Globus pallidus (tissue), 1 donor: Measurements from ENCODE around the gene USP9X.
"Not testable (repeated sequence)": the region's sequence is repeated elsewhere in the genome, so short reads cannot be mapped to it uniquely, and the experiment has no call there.

ENCODE experiments used
- DNase-seq: peaks from one replicate; pipeline ENCODE4 v3.0.0-alpha.2; 2015; ENCODE audit warnings: low spot score

USP9X gene

GRCh38 chrX:41085512-41085877, 250 bp downstream of the USP9X start:
- no peak for DNase-seq

GRCh38 chrX:41085878-41086626, 807 bp downstream of the USP9X start:
- peak; percentile 51 for DNase-seq

GRCh38 chrX:41086627-41086932, 1.3 kb downstream of the USP9X start:
- DNase-seq = no peak

- DNase-seq = no peak
Measured at GRCh38 chrX:41087201-41087600, 2.0 kb downstream of the USP9X start.

- DNase-seq = no peak
Measured at GRCh38 chrX:41090568-41091238, 5.5 kb downstream of the USP9X start.

- DNase-seq = no peak
Measured at GRCh38 chrX:41092776-41093175, 7.5 kb downstream of the USP9X start.

GRCh38 chrX:41095174-41095573, 9.9 kb downstream of the USP9X start:
- DNase-seq = no peak

- no peak for DNase-seq
Measured at GRCh38 chrX:41095908-41096307, 10.7 kb downstream of the USP9X start.

- no peak for DNase-seq
Measured at GRCh38 chrX:41096339-41096955, 11.2 kb downstream of the USP9X start.

GRCh38 chrX:41097326-41097725, 12.1 kb downstream of the USP9X start:
- DNase-seq = no peak

GRCh38 chrX:41100200-41100599, 15.0 kb downstream of the USP9X start:
- DNase-seq = no peak

GRCh38 chrX:41100819-41101218, 15.6 kb downstream of the USP9X start:
- DNase-seq = no peak

- no peak for DNase-seq
Measured at GRCh38 chrX:41105005-41105404, 19.8 kb downstream of the USP9X start.

GRCh38 chrX:41106257-41106656, 21.0 kb downstream of the USP9X start:
- DNase-seq = not testable (repeated sequence)

- no peak for DNase-seq
Measured at GRCh38 chrX:41108007-41108406, 22.8 kb downstream of the USP9X start.

GRCh38 chrX:41108463-41109205, 23.4 kb downstream of the USP9X start:
- DNase-seq = no peak

GRCh38 chrX:41110801-41111625, 25.8 kb downstream of the USP9X start:
- DNase-seq = no peak

- peak; percentile 18 for DNase-seq
Measured at GRCh38 chrX:41115104-41115425, 29.8 kb downstream of the USP9X start.

GRCh38 chrX:41116948-41117347, 31.7 kb downstream of the USP9X start:
- DNase-seq = no peak

GRCh38 chrX:41118156-41118555, 32.9 kb downstream of the USP9X start:
- no peak for DNase-seq

GRCh38 chrX:41119803-41120202, 34.6 kb downstream of the USP9X start:
- DNase-seq = no peak

GRCh38 chrX:41121766-41122165, 36.5 kb downstream of the USP9X start:
- no peak for DNase-seq
